Adrenal gland (tissue), 12 donors: ENCODE results near the gene CES4A. TPM values are rescaled to one million over a fixed set of nuclear protein-coding genes. Genes with fewer than 3 reads are reported as not detected.
A peak's percentile ranks its signal among the peaks of the same experiment; 100 is the strongest.

ENCODE experiments used
- DNase-seq, 7 donors: peaks; one replicate each; pipeline ENCODE4 v3.0.0-alpha.2; 2019 to 2020
- H3K27ac ChIP-seq, 5 donors: fragments of 200-600 bp; sonication (generic) in 4 of 5; 1 replicate in 3 of 5; 2 replicates in 2 of 5; pipeline versions ENCODE4 v1.5.1 to v1.8.0; 2016 to 2020; ENCODE audit warnings: mild to moderate bottlenecking in 1 of 5
- H3K27me3 ChIP-seq: fragments of 200-600 bp; 2 replicates; pipeline ENCODE4 v1.8.0; 2021
- H3K36me3 ChIP-seq, 2 donors: fragments of 200-600 bp; replicated peaks in 1 of 2; 1 replicate in 1 of 2; 2 replicates in 1 of 2; pipeline versions ENCODE4 v1.5.1 to v1.8.0; 2018 to 2022
- H3K4me1 ChIP-seq, 2 donors: fragments of 200-600 bp; replicated peaks in 1 of 2; 1 replicate in 1 of 2; 2 replicates in 1 of 2; pipeline versions ENCODE4 v1.5.1 to v1.8.0; 2018 to 2021
- H3K4me3 ChIP-seq, 4 donors: fragments of 200-600 bp; sonication (generic) in 3 of 4; one replicate each; pipeline ENCODE4 v1.5.1; 2016 to 2018
- H3K9me3 ChIP-seq, 3 donors: fragments of 200-600 bp; sonication (generic) in 1 of 3; replicated peaks in 1 of 3; 1 replicate in 2 of 3; 2 replicates in 1 of 3; pipeline versions ENCODE4 v1.5.1 to v1.8.0; 2016 to 2021
- CTCF ChIP-seq, 6 experiments: fragments of 450-650 bp in 4 of 6; fragments of 200-600 bp in 2 of 6; sonication (generic) in 1 of 6; IDR thresholded peaks; 1 replicate in 5 of 6; 2 replicates in 1 of 6; pipeline versions ENCODE4 v1.5.1 to v1.8.0; 2016 to 2021; ENCODE audit warnings: antibody characterized with exemption in 6 of 6, mild to moderate bottlenecking in 2 of 6, moderate library complexity in 1 of 6
- POLR2A ChIP-seq, 2 donors: fragments of 450-650 bp; IDR thresholded peaks; one replicate each; pipeline ENCODE4 v1.6.1; 2017; ENCODE audit warnings: antibody characterized with exemption in 2 of 2, mild to moderate bottlenecking in 2 of 2, moderate library complexity in 1 of 2
- WGBS, 4 donors: extraction: QIAGEN DNeasy Blood & Tissue Kit in 2 of 4; methylation state at CpG; one replicate each; pipeline versions ENCODE4 v1.1.5 to v1.1.7; 2013 to 2017; 5-methylcytosine and 5-hydroxymethylcytosine counted together
- intact Hi-C, 2 donors: fragments of 100-400 bp; cut with DNase I; formaldehyde crosslinking; loops; one replicate each; pipeline versions ENCODE4 v1.14.1 to v1.15.0; 2022 to 2023
- polyA plus RNA-seq, 3 donors: library from polyadenylated mRNA; stranded (reverse); fragments of 200-250 nt in 2 of 3; fragments of 350-450 nt in 1 of 3; fragmentation: Illumina TruSeq in 1 of 3; extraction: RNeasy Lipid Tissue Mini Kit (QIAGEN cat#74804) in 1 of 3; gene quantifications; one replicate each; pipeline ENCODE4 v1.2.3, GENCODE V29; 2013 to 2014
- total RNA-seq, 9 donors: library from RNA; depleted of rRNA in 4 of 9; stranded (reverse); fragments of >200 nt in 4 of 9; fragments of 120-200 nt in 1 of 9; fragmentation: NEBNext Ultra II Directional in 1 of 9; extraction: Animal tissue kit (Norgen Biotek cat#: 25700) in 1 of 9; gene quantifications; one replicate each; pipeline versions ENCODE4 v1.1.0 to v1.2.4, GENCODE V29; 2013 to 2023
- donor health status: healthy with polysubstance abuse.
- donor health status: Bipolar disorder and iron deficiency.
- donor health status: DM: yes; HTN: yes; CAD: no.
- donor health status: DM: no; HTN: no; CAD: no.
- donor health status: DM: no; HTN: no; CAD: no.
- donor health status: DM: yes; HTN: yes; CAD: no.

Gene CES4A
- total and polyA plus RNA-seq, 12 donors = 4.4 to 127 (median 15.9) TPM

- no peaks in the 10 kb centered on the region for H3K27me3 ChIP-seq
- H3K4me1 ChIP-seq = peaks cover 4 to 36% of the 10 kb centered on the region in 2 donors
- intact Hi-C loops = no loop called here
- no peaks in the 10 kb centered on the region for H3K9me3 ChIP-seq
- H3K4me3 ChIP-seq = peak overlapping the region; percentile 49 to 99 (median 88)
- DNase-seq = peak; percentile 53 to 74 (median 66)
- 0% methylated on average over 1 to 123 of the region's 123 CpGs for WGBS, 4 donors
- peak overlapping the region; percentile 72 to 99 (median 98) for H3K27ac ChIP-seq
- TF ChIP-seq CTCF (IDR thresholded peaks at IDR 0.05) (peak in 1 of 6 experiments; percentile 3), POLR2A (IDR thresholded peaks at IDR 0.05) (peak in 1 of 2 donors; percentile 43)
- H3K36me3 ChIP-seq = no peaks in the 10 kb centered on the region
These were observed 41.1 kb downstream of the CES4A start for GRCh38 chr16:67029254-67030096.

- peaks cover 4 to 45% of the 10 kb centered on the region in 2 donors for H3K4me1 ChIP-seq
- peak in 3 of 7 donors; percentile 6 to 46 (median 13) for DNase-seq
- intact Hi-C loops = no loop called here
These were observed 42.0 kb downstream of the CES4A start for GRCh38 chr16:67030221-67030962.

GRCh38 chr16:67034487-67034886 is 46.1 kb downstream of the CES4A start:
- intact Hi-C loops = no loop called here

More at GRCh38 chr16:67030221-67030962, 42.0 kb downstream of the CES4A start:
- peak overlapping the region in 4 of 5 donors; percentile 93 to 99 (median 98) for H3K27ac ChIP-seq
- H3K4me3 ChIP-seq = peak overlapping the region in 2 of 4 donors; percentile 98 to 99
- TF ChIP-seq POLR2A (IDR thresholded peaks at IDR 0.05) = no peak
- no peak for TF ChIP-seq CTCF (IDR thresholded peaks at IDR 0.05)
- no peaks in the 10 kb centered on the region for H3K9me3 ChIP-seq
- WGBS, 4 donors = 56 to 66% (median 58%) methylated on average over 18 of the region's 18 CpGs
- H3K27me3 ChIP-seq = no peaks in the 10 kb centered on the region
- no peaks in the 10 kb centered on the region for H3K36me3 ChIP-seq

More at GRCh38 chr16:67034487-67034886, 46.1 kb downstream of the CES4A start:
- peak in 1 of 7 donors; percentile 8 for DNase-seq
- no peak overlapping the region for H3K4me3 ChIP-seq
- no peak overlapping the region for H3K27ac ChIP-seq
- H3K27me3 ChIP-seq = no peaks in the 10 kb centered on the region
- no peaks in the 10 kb centered on the region for H3K9me3 ChIP-seq
- H3K4me1 ChIP-seq = peaks cover 4 to 29% of the 10 kb centered on the region in 2 donors
- 53 to 61% (median 57%) methylated on average over 4 of the region's 4 CpGs for WGBS, 4 donors
- no peaks in the 10 kb centered on the region for H3K36me3 ChIP-seq
- no peak for TF ChIP-seq CTCF (IDR thresholded peaks at IDR 0.05)
